ENCODE results near the gene TCERG1L.

TCERG1L gene

DNA sequence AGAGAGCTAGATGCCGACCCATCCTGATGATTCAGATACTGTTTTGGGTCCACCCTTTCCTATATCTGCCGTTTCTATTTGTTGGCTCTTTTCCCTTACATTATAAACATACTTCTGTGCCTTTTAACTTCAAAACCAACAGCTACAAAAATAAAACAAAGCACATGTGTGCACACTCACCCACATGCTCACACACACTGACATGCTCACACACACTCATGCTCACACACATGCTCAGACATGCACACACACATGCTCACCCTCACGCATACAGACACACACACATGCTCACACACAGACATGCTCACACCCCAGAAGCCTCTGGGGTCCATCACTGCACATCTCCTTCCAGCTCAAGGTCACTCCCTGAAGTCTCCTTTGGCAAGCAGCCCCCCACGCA lies 88.1 kb downstream of the TCERG1L start:
- TF ChIP-seq, protein P1, sequence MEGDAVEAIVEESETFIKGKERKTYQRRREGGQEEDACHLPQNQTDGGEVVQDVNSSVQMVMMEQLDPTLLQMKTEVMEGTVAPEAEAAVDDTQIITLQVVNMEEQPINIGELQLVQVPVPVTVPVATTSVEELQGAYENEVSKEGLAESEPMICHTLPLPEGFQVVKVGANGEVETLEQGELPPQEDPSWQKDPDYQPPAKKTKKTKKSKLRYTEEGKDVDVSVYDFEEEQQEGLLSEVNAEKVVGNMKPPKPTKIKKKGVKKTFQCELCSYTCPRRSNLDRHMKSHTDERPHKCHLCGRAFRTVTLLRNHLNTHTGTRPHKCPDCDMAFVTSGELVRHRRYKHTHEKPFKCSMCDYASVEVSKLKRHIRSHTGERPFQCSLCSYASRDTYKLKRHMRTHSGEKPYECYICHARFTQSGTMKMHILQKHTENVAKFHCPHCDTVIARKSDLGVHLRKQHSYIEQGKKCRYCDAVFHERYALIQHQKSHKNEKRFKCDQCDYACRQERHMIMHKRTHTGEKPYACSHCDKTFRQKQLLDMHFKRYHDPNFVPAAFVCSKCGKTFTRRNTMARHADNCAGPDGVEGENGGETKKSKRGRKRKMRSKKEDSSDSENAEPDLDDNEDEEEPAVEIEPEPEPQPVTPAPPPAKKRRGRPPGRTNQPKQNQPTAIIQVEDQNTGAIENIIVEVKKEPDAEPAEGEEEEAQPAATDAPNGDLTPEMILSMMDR (IDR thresholded peaks at IDR 0.05): no peak
- no peaks in the 10 kb centered on the region for H3K9me3 ChIP-seq
- DNase-seq: no peak
- H3K27ac ChIP-seq: no peak overlapping the region
- intact Hi-C loops (cut with DNase I; ENCODE audit: low total_unique reads): no loop called here
- peaks cover 0 to 22% of the 10 kb centered on the region in 2 donors for H3K27me3 ChIP-seq
- no peak overlapping the region for H3K4me3 ChIP-seq
- H3K36me3 ChIP-seq: no peaks in the 10 kb centered on the region
- no peaks in the 10 kb centered on the region for H3K4me1 ChIP-seq

DNA sequence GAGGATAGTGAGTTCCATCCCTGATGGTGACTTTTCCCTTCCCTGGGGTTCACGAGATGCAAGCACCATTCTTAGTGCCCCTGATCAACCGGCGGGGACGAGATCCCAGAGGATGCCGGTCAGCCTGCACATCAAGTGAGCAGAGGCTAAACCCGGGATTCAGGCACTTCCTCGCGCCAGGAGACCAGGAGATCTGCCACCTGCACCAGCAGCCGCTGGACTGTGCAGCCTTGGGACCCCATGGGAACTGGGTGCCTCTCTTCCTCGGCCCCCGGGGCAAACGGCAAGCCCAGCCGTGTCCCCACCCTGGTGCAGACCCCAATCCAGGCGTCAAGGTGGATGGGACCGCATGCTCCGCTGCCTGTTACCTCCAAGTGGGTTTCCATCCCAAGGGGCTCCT lies 88.5 kb downstream of the TCERG1L start:
- Histone ChIP-seq H3K27me3 (peaks cover 0 to 22% of the 10 kb centered on the region in 2 donors), H3K9me3 (no peaks in the 10 kb centered on the region), H3K27ac (no peak overlapping the region), H3K36me3 (no peaks in the 10 kb centered on the region), H3K4me1 (no peaks in the 10 kb centered on the region), H3K4me3 (no peak overlapping the region)
- intact Hi-C loops (cut with DNase I; ENCODE audit: low total_unique reads): no loop called here
- TF ChIP-seq, protein P1 (IDR thresholded peaks at IDR 0.05): no peak
- no peak for DNase-seq

DNA sequence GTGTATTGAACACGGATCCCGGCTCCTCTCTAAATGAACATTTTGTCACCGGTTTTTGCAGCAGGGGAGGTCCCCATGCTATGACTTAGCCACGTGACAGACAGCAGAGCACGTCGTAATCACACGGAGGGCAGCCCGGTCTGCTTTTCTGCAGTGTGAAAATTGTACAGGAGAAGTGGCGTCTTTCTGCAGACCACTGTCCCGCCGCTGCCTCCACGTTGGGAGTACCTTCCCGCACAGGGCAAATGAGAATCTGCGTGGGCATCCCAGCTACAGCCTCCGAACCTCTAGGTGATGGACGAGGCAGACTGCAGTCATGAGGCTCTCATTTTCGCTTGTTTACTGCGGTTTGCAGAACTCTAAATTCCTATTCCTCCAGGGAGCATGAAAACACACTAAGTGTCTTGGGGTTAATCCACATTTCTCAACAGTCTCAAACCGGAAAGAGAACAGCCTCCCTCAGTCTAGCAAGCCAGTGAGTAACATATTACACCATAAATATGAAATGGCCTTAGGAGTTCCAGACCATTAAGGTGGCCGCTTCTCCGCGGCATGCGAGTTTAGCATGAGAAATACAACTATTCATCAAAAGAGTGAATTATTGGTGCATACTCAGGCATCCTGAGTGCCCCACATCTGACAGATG lies 89.8 kb downstream of the TCERG1L start:
- no peak overlapping the region for H3K27ac ChIP-seq
- H3K9me3 ChIP-seq: no peaks in the 10 kb centered on the region
- H3K4me3 ChIP-seq: no peak overlapping the region
- H3K36me3 ChIP-seq: no peaks in the 10 kb centered on the region
- no peaks in the 10 kb centered on the region for H3K4me1 ChIP-seq
- TF ChIP-seq, protein P1 (IDR thresholded peaks at IDR 0.05): no peak
- intact Hi-C loops (cut with DNase I; ENCODE audit: low total_unique reads): no loop called here
- no peak for DNase-seq
- peaks cover 0 to 22% of the 10 kb centered on the region in 2 donors for H3K27me3 ChIP-seq

DNA sequence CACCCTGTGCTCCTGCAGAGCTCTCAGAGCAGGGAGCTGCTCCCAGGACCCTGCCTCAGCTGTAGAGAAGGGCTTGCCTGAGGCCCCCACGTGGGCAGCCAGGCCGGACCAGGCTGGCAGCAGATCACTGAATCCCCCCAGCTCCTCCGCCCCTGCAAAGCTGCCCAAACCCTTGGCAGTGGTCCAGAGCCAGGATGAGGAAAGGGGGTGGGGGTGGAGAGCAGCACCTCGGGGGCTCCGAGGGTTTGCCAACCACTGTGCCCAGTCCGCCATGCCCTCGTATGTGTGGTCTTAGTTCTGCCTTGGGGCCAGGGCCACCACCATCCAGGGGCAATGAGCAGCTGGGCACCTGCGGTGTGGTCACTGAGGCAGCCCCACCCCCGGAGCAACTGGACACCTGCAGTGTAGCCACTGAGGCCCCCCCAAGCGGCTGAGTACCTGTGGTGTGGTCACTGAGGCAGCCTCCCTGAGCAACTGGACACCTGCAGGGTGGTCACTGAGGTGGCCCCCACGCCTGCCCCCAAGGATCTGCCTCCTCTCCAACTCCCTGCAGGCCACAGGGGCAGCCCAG lies 90.8 kb downstream of the TCERG1L start:
- DNase-seq: no peak
- no peak overlapping the region for H3K27ac ChIP-seq
- no peak overlapping the region for H3K4me3 ChIP-seq
- intact Hi-C loops (cut with DNase I; ENCODE audit: low total_unique reads): no loop called here
- no peaks in the 10 kb centered on the region for H3K36me3 ChIP-seq
- peaks cover 0 to 22% of the 10 kb centered on the region in 2 donors for H3K27me3 ChIP-seq
- no peaks in the 10 kb centered on the region for H3K9me3 ChIP-seq
- H3K4me1 ChIP-seq: no peaks in the 10 kb centered on the region
- TF ChIP-seq, protein P1 (IDR thresholded peaks at IDR 0.05): no peak

DNA sequence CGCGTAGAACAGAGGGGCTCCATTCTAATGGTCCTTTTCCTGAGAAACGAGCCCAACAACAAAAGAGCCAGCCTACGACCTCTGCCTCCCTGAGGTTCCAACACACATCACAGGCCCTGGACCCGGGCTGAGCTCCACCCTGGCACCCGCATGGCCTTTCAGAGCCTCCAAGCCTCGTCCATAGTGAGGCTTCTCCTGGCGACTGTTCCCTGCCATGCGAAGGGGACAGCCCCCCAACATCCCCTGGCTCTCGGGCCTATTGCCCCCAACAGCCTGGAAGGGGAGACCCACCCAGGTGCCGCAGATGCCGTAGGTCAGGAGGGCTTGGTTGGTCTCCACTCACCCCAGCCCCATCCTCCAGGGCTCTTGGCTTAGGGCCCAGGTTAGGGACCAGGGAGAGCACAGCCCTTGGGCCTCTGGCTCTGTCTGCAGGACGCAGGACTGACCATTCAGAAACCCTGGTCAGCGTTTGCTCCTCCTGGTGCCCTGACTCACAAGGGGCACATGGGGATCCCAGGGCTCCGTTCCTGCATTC lies 91.5 kb downstream of the TCERG1L start:
- DNase-seq: no peak
- Histone ChIP-seq H3K27me3 (peaks cover 0 to 22% of the 10 kb centered on the region in 2 donors), H3K36me3 (no peaks in the 10 kb centered on the region), H3K4me3 (no peak overlapping the region), H3K4me1 (no peaks in the 10 kb centered on the region), H3K9me3 (no peaks in the 10 kb centered on the region), H3K27ac (no peak overlapping the region)
- TF ChIP-seq, protein P1 (IDR thresholded peaks at IDR 0.05): no peak
- intact Hi-C loops (cut with DNase I; ENCODE audit: low total_unique reads): no loop called here
